Stomach (tissue), 4 donors: ENCODE results near the gene WDR1.

Experiments used
- EP300 ChIP-seq: sonication (generic); formaldehyde crosslinking; IDR thresholded peaks from one replicate; pipeline ENCODE4 v1.6.1; 2017; ENCODE audit warnings: antibody characterized with exemption
- POLR2A ChIP-seq, 4 donors: fragments of 450-650 bp; IDR thresholded peaks; one replicate each; pipeline ENCODE4 v1.6.1; 2016; ENCODE audit warnings: antibody characterized with exemption in 4 of 4, control low read depth in 2 of 4, mild to moderate bottlenecking in 1 of 4, moderate library complexity in 1 of 4
- POLR2AphosphoS5 ChIP-seq, 3 donors: sonication (generic); formaldehyde crosslinking; IDR thresholded peaks; one replicate each; pipeline ENCODE4 v1.6.1; 2016; ENCODE audit warnings: antibody characterized with exemption in 3 of 3
- TF ChIP-seq, protein P1 (sequence below), 7 experiments: fragments of 450-650 bp in 4 of 7; fragments of 200-600 bp in 3 of 7; sonication (generic) in 3 of 7; IDR thresholded peaks; one replicate each; pipeline ENCODE4 v1.5.1; 2016 to 2019; ENCODE audit warnings: antibody characterized with exemption in 7 of 7, control low read depth in 2 of 7, mild to moderate bottlenecking in 1 of 7

DNA sequence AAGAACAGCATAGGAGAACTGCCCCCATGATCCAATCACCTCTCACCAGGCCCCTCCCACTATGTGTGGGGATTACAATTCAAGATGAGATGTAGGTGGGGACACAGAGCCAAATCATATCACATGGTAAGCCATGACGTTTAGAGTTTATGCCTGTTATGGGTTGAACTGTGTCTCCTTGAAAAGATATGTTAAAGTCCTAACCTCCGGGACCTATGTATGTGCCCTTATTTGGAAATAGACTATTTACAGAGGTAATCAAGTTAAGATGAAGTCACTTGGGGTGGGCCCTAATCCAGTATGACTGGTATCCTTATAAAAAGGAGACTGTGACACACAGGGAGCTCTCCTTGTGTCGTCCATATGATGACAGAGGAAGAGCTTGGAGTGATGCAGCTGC, 70.1 kb downstream of the WDR1 start:
- TF ChIP-seq, protein P1, sequence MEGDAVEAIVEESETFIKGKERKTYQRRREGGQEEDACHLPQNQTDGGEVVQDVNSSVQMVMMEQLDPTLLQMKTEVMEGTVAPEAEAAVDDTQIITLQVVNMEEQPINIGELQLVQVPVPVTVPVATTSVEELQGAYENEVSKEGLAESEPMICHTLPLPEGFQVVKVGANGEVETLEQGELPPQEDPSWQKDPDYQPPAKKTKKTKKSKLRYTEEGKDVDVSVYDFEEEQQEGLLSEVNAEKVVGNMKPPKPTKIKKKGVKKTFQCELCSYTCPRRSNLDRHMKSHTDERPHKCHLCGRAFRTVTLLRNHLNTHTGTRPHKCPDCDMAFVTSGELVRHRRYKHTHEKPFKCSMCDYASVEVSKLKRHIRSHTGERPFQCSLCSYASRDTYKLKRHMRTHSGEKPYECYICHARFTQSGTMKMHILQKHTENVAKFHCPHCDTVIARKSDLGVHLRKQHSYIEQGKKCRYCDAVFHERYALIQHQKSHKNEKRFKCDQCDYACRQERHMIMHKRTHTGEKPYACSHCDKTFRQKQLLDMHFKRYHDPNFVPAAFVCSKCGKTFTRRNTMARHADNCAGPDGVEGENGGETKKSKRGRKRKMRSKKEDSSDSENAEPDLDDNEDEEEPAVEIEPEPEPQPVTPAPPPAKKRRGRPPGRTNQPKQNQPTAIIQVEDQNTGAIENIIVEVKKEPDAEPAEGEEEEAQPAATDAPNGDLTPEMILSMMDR (IDR thresholded peaks at IDR 0.05) = no peak
- TF ChIP-seq POLR2A (IDR thresholded peaks at IDR 0.05) (no peak), EP300 (no peak), POLR2AphosphoS5 (IDR thresholded peaks at IDR 0.05) (no peak)
